Spleen (tissue), 7 donors: Measurements from ENCODE around the gene ACSM2A.
"Not testable (repeated sequence)": the region's sequence is repeated elsewhere in the genome, so short reads cannot be mapped to it uniquely, and the experiment has no call there.

Experiments used
- POLR2A ChIP-seq, 3 donors: fragments of 450-650 bp; IDR thresholded peaks; one replicate each; pipeline ENCODE4 v1.5.1; 2017; ENCODE audit warnings: antibody characterized with exemption in 3 of 3, mild to moderate bottlenecking in 1 of 3
- TF ChIP-seq, protein P1 (sequence below), 11 experiments: fragments of 200-600 bp in 7 of 11; fragments of 450-650 bp in 4 of 11; sonication (generic) in 4 of 11; IDR thresholded peaks in 8 of 11; conservative IDR thresholded peaks in 3 of 11; 1 replicate in 7 of 11; 2 replicates in 4 of 11; pipeline versions ENCODE4 v1.4.0 to v1.8.0; 2016 to 2021; ENCODE audit warnings: antibody characterized with exemption in 11 of 11, inconsistent platforms in 4 of 11, mild to moderate bottlenecking in 1 of 11
- donor health status: DM: no; HTN: no; CAD: no; lungs with moderate emphysema.
- donor health status: DM: no; HTN: no; CAD: no.
- donor health status: DM: no; HTN: no; CAD: no.

DNA sequence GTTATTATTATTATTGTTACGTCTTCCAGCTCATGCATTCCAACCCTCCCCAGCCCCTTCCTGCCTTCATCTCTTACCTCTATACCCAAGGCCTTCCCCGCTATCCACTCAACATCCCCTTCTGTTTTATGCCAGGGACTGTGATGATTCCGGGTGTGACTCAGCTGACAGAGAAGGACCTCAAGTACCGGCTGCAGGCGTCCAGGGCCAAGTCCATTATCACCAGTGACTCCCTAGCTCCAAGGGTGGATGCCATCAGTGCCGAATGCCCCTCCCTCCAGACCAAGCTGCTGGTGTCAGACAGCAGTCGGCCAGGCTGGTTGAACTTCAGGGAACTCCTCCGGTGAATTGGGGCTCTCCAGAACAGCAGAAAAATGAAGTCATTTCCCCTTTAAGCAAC lies 32.2 kb upstream of the ACSM2A start:
- not testable (repeated sequence) for TF ChIP-seq POLR2A (IDR thresholded peaks at IDR 0.05)
- TF ChIP-seq, protein P1, sequence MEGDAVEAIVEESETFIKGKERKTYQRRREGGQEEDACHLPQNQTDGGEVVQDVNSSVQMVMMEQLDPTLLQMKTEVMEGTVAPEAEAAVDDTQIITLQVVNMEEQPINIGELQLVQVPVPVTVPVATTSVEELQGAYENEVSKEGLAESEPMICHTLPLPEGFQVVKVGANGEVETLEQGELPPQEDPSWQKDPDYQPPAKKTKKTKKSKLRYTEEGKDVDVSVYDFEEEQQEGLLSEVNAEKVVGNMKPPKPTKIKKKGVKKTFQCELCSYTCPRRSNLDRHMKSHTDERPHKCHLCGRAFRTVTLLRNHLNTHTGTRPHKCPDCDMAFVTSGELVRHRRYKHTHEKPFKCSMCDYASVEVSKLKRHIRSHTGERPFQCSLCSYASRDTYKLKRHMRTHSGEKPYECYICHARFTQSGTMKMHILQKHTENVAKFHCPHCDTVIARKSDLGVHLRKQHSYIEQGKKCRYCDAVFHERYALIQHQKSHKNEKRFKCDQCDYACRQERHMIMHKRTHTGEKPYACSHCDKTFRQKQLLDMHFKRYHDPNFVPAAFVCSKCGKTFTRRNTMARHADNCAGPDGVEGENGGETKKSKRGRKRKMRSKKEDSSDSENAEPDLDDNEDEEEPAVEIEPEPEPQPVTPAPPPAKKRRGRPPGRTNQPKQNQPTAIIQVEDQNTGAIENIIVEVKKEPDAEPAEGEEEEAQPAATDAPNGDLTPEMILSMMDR (IDR thresholded peaks at IDR 0.05 in 8 of 11, conservative IDR thresholded peaks at IDR 0.05 in 3 of 11), result not testable (repeated sequence)
